Measurements from ENCODE around the gene RADIL.
"Not testable (repeated sequence)": the region's sequence is repeated elsewhere in the genome, so short reads cannot be mapped to it uniquely, and the experiment has no call there.

RADIL gene

GRCh38 chr7:4805110-4805983 is 78.2 kb downstream of the RADIL start:
- DNase-seq, result no peak

- DNase-seq, result no peak
Observed at GRCh38 chr7:4803397-4804241, 79.9 kb downstream of the RADIL start.

- DNase-seq, result not testable (repeated sequence)
Observed at GRCh38 chr7:4802577-4802976, 80.9 kb downstream of the RADIL start.

GRCh38 chr7:4801839-4802231 is 81.7 kb downstream of the RADIL start:
- no peak for DNase-seq

GRCh38 chr7:4800926-4801838 is 82.3 kb downstream of the RADIL start:
- no peak for DNase-seq

GRCh38 chr7:4800487-4800886 is 83.0 kb downstream of the RADIL start:
- no peak for DNase-seq

GRCh38 chr7:4799508-4800268 is 83.8 kb downstream of the RADIL start:
- DNase-seq, result no peak

GRCh38 chr7:4798706-4799235 is 84.7 kb downstream of the RADIL start:
- no peak for DNase-seq

- DNase-seq, result no peak
Observed at GRCh38 chr7:4797858-4798705, 85.4 kb downstream of the RADIL start.

GRCh38 chr7:4796453-4796852 is 87.1 kb downstream of the RADIL start:
- no peak for DNase-seq

- no peak for DNase-seq
Observed at GRCh38 chr7:4794591-4795350, 88.7 kb downstream of the RADIL start.

- DNase-seq, result not testable (repeated sequence)
Observed at GRCh38 chr7:4794171-4794570, 89.3 kb downstream of the RADIL start.

GRCh38 chr7:4793385-4793993 is 90.0 kb downstream of the RADIL start:
- DNase-seq, result not testable (repeated sequence)

- DNase-seq, result no peak
Observed at GRCh38 chr7:4792537-4793126, 90.9 kb downstream of the RADIL start.

- no peak for DNase-seq
Observed at GRCh38 chr7:4791738-4792536, 91.6 kb downstream of the RADIL start.

GRCh38 chr7:4791101-4791737 is 92.3 kb downstream of the RADIL start:
- DNase-seq, result no peak

GRCh38 chr7:4790516-4790991 is 93.0 kb downstream of the RADIL start:
- no peak for DNase-seq

- no peak for DNase-seq
Observed at GRCh38 chr7:4790078-4790465, 93.4 kb downstream of the RADIL start.
